Measurements from ENCODE around the gene C1QTNF6.

GRCh38 chr22:37194750-37195149 lies 6.7 kb upstream of the C1QTNF6 start:
- TF ChIP-seq GATA2 (IDR thresholded peaks at IDR 0.05; ENCODE audit: low read depth, low read length) (no peak), GATA3 (IDR thresholded peaks at IDR 0.05; ENCODE audit: low read depth, low read length) (no peak)
